GM12878 (cell line): ENCODE results near the gene CRMP1. TPM values are rescaled to one million over a fixed set of nuclear protein-coding genes. Genes with fewer than 3 reads are reported as not detected.

ENCODE experiments used
- ATAC-seq: fragments of 200-7000 bp; cut with Tn5 transposase; 3 replicates; pipeline ENCODE4 v1.9.1; 2020; ENCODE audit warnings: mild to moderate bottlenecking, moderate library complexity
- BruUV-seq: library from RNA; stranded (reverse); fragments of 400-500 nt; replicated peaks from 2 replicates; lab custom pipeline; 2021; lab: Mats Ljungman, UMichigan
- CTCF ChIA-PET: fragments of 300-600 bp; sonication (Branson Sonifier 250); formaldehyde crosslinking; extraction: SDS; loops from one replicate; lab custom pipeline; 2021; ENCODE audit warnings: inconsistent platforms; lab: Yijun Ruan, JAX
- POLR2A ChIA-PET: fragments of 350-600 bp; formaldehyde crosslinking; extraction: SDS; loops from one replicate; lab custom pipeline; 2021; ENCODE audit warnings: inconsistent platforms; lab: Charles Lee
- RAD21 ChIA-PET: fragments of 300-600 bp; sonication (Branson Sonifier 250); formaldehyde crosslinking; loops from one replicate; lab custom pipeline; 2023; ENCODE audit warnings: antibody characterized with exemption; ENCODE audit not compliant: unreplicated experiment; lab: Charles Lee
- SMC1A ChIA-PET: fragments of 300-600 bp; sonication (Branson Sonifier 250); formaldehyde crosslinking; loops from one replicate; lab custom pipeline; 2023; ENCODE audit not compliant: unreplicated experiment, uncharacterized antibody; lab: Charles Lee
- DNase-seq: peaks from one replicate; pipeline ENCODE4 v3.0.0-alpha.2; 2011; ENCODE audit warnings: low read depth, low spot score
- FAIRE-seq: peaks from 3 replicates; lab custom pipeline; 2011; peaks lifted over from hg19 to GRCh38; lab: Jason Lieb, UNC
- H2AFZ ChIP-seq: 2 replicates; pipeline ENCODE4 v1.6.0; 2011; ENCODE audit warnings: low read depth, low read length, control low read depth; ENCODE audit not compliant: control insufficient read depth
- H3K27ac ChIP-seq: 2 replicates; pipeline ENCODE4 v1.5.1; 2011; ENCODE audit warnings: control low read depth; ENCODE audit not compliant: control insufficient read depth, insufficient read depth
- H3K27me3 ChIP-seq, 2 experiments: replicated peaks in 1 of 2; 2 replicates each; pipeline versions ENCODE4 v1.6.0 to v1.6.1; 2011; ENCODE audit warnings: low read length in 1 of 2; ENCODE audit not compliant: control insufficient read depth in 2 of 2, insufficient read depth in 2 of 2
- H3K36me3 ChIP-seq, 2 experiments: 2 replicates each; pipeline ENCODE4 v1.5.1; 2011; ENCODE audit warnings: low read length in 1 of 2; ENCODE audit not compliant: control insufficient read depth in 2 of 2, insufficient read depth in 2 of 2
- H3K4me1 ChIP-seq: 2 replicates; pipeline ENCODE4 v1.6.1; 2011; ENCODE audit warnings: mild to moderate bottlenecking, low read length, moderate library complexity, mixed read lengths; ENCODE audit not compliant: control insufficient read depth, insufficient read depth
- H3K4me2 ChIP-seq: 2 replicates; pipeline ENCODE4 v1.6.0; 2011; ENCODE audit warnings: control low read depth; ENCODE audit not compliant: control insufficient read depth, insufficient read depth
- H3K4me3 ChIP-seq: fragments of 200-600 bp; sonication (generic); 2 replicates; pipeline ENCODE4 v1.5.1; 2016
- H3K79me2 ChIP-seq: 2 replicates; pipeline ENCODE4 v1.6.0; 2011; ENCODE audit warnings: low read length; ENCODE audit not compliant: control insufficient read depth, insufficient read depth
- H3K9ac ChIP-seq: 2 replicates; pipeline ENCODE4 v1.8.0; 2011; ENCODE audit warnings: low read length, control low read depth, mixed read lengths; ENCODE audit not compliant: control insufficient read depth, insufficient read depth
- H3K9me3 ChIP-seq: replicated peaks from 3 replicates; pipeline ENCODE4 v1.5.1; 2011; ENCODE audit warnings: mild to moderate bottlenecking, low read length; ENCODE audit not compliant: control insufficient read depth, insufficient read depth
- H4K20me1 ChIP-seq: 2 replicates; pipeline ENCODE4 v1.6.0; 2011; ENCODE audit not compliant: control insufficient read depth, insufficient read depth
- ATF7 ChIP-seq: fragments of 450-650 bp; IDR thresholded peaks from 2 replicates; pipeline ENCODE4 v1.6.1; 2016; ENCODE audit warnings: low read depth, mild to moderate bottlenecking
- BCL11A ChIP-seq: IDR thresholded peaks from 2 replicates; pipeline ENCODE4 v1.6.1; 2011; ENCODE audit warnings: low read depth, low read length
- BCL3 ChIP-seq: IDR thresholded peaks from 2 replicates; pipeline ENCODE4 v1.6.1; 2011; ENCODE audit warnings: borderline replicate concordance, low read depth, mild to moderate bottlenecking, moderate library complexity, low read length; ENCODE audit not compliant: insufficient read depth, poor library complexity, severe bottlenecking
- CBX5 ChIP-seq: sonication (generic); IDR thresholded peaks from 2 replicates; pipeline ENCODE4 v1.6.1; 2016; ENCODE audit warnings: low read depth, moderate library complexity, mild to moderate bottlenecking, inconsistent platforms
- CHD4 ChIP-seq: fragments of 200-600 bp; sonication (generic); IDR thresholded peaks from 2 replicates; pipeline ENCODE4 v1.6.1; 2016; ENCODE audit warnings: mild to moderate bottlenecking
- EGR1 ChIP-seq, 2 experiments: IDR thresholded peaks; 1 replicate in 1 of 2; 2 replicates in 1 of 2; pipeline ENCODE4 v1.6.1; 2011 to 2012; ENCODE audit warnings: low read depth in 2 of 2, low read length in 2 of 2, borderline replicate concordance in 1 of 2, mild to moderate bottlenecking in 1 of 2, moderate library complexity in 1 of 2
- ESRRA ChIP-seq: IDR thresholded peaks from 2 replicates; pipeline ENCODE4 v1.6.1; 2012; ENCODE audit warnings: mild to moderate bottlenecking, low read length, improper control_type of control experiment
- HSF1 ChIP-seq: fragments of 150-350 bp; IDR thresholded peaks from 2 replicates; pipeline ENCODE4 v1.6.1; 2014; ENCODE audit warnings: mild to moderate bottlenecking, low read depth, low read length
- IKZF2 ChIP-seq, 2 experiments: fragments of 450-650 bp; IDR thresholded peaks; 2 replicates each; pipeline ENCODE4 v1.6.1; 2017; ENCODE audit warnings: mild to moderate bottlenecking in 2 of 2, moderate library complexity in 2 of 2
- KAT2A ChIP-seq: conservative IDR thresholded peaks from 2 replicates; pipeline ENCODE4 v1.6.1; 2011; ENCODE audit warnings: low read depth, low read length; ENCODE audit not compliant: control insufficient read depth
- MEF2A ChIP-seq: IDR thresholded peaks from 2 replicates; pipeline ENCODE4 v1.6.1; 2011; ENCODE audit warnings: low read depth, mild to moderate bottlenecking, low read length, moderate library complexity; ENCODE audit not compliant: insufficient read depth
- MYB ChIP-seq: fragments of 150-350 bp; IDR thresholded peaks from 2 replicates; pipeline ENCODE4 v1.6.1; 2014; ENCODE audit warnings: mild to moderate bottlenecking, low read depth, low read length, borderline replicate concordance
- NFXL1 ChIP-seq: fragments of 450-650 bp; IDR thresholded peaks from 2 replicates; pipeline ENCODE4 v1.6.1; 2017; ENCODE audit warnings: antibody characterized with exemption, mild to moderate bottlenecking, borderline replicate concordance
- NR2C1 ChIP-seq: fragments of 450-650 bp; IDR thresholded peaks from 2 replicates; pipeline ENCODE4 v1.6.1; 2017; ENCODE audit warnings: antibody characterized with exemption, mild to moderate bottlenecking, moderate library complexity
- PKNOX1 ChIP-seq: fragments of 450-650 bp; IDR thresholded peaks from 2 replicates; pipeline ENCODE4 v1.6.1; 2016; ENCODE audit warnings: mild to moderate bottlenecking
- POLR2AphosphoS5 ChIP-seq: IDR thresholded peaks from 2 replicates; pipeline ENCODE4 v1.6.1; 2011; ENCODE audit warnings: mild to moderate bottlenecking, low read length, inconsistent platforms
- TCF3 ChIP-seq: IDR thresholded peaks from 2 replicates; pipeline ENCODE4 v1.6.1; 2012; ENCODE audit warnings: low read depth, mild to moderate bottlenecking, low read length, borderline replicate concordance; ENCODE audit not compliant: insufficient read depth
- WGBS: methylation state at CpG from one replicate; pipeline ENCODE4 v1.1.6; 2016; ENCODE audit warnings: low lambda C conversion rate; ENCODE audit not compliant: insufficient replicate concordance, insufficient coverage; ENCODE audit errors: missing lambda C conversion rate; 5-methylcytosine and 5-hydroxymethylcytosine counted together
- in situ Hi-C: fragments of 300-500 bp; cut with MboI; formaldehyde crosslinking; loops from 9 replicates; pipeline ENCODE4 v1.14.3; 2018; ENCODE audit warnings: mixed read lengths
- intact Hi-C: fragments of 100-400 bp; cut with micrococcal nuclease; formaldehyde crosslinking; loops from one replicate; pipeline ENCODE4 v1.14.2; 2022; ENCODE audit not compliant: unreplicated experiment
- polyA plus RNA-seq, 11 experiments: library from polyadenylated mRNA; depleted of rRNA in 4 of 11; unstranded in 6 of 11; stranded (reverse) in 5 of 11; fragments of >200 nt; fragmentation: Nextera tagmentation in 4 of 11; fragmentation: Illumina TruSeq in 1 of 11; extraction: Ambion mirVana in 4 of 11; extraction: Trizol in 1 of 11; gene quantifications; 1 replicate in 1 of 11; 2 replicates in 10 of 11; pipeline versions ENCODE4 v1.2.1 to v1.2.3, GENCODE V29; 2011 to 2016; ENCODE audit warnings: inconsistent platforms in 2 of 11, missing spikeins in 2 of 11, low read depth in 1 of 11
- total RNA-seq, 4 experiments: library from RNA; depleted of rRNA in 3 of 4; stranded (reverse); fragments of >200 nt in 3 of 4; fragmentation: Illumina TruSeq in 1 of 4; extraction: Trizol in 1 of 4; gene quantifications; 2 replicates each; pipeline versions ENCODE4 v1.2.1 to v1.2.3, GENCODE V29; 2013 to 2021

Gene CRMP1
- total and polyA plus RNA-seq, 10 of the 15 experiments (the other 5 are each of a cell fraction or from before 2014, with no cell fraction given), result 0.03 to 1.4 (median 0.12) TPM; not detected in 2

- RAD21 ChIA-PET, result no interaction called here
- Histone ChIP-seq H3K9me3 (no peaks in the 10 kb centered on the region), H3K79me2 (no peaks in the 10 kb centered on the region), H3K27me3 (peaks cover 4 to 5% of the 10 kb centered on the region in 2 experiments; a peak in 3 of 4 replicates), H3K9ac (no peak overlapping the region), H3K27ac (no peak overlapping the region), H3K4me2 (no peak overlapping the region), H3K4me1 (no peaks in the 10 kb centered on the region), H4K20me1 (no peaks in the 10 kb centered on the region), H2AFZ (no peak overlapping the region), H3K36me3 (no peaks in the 10 kb centered on the region), H3K4me3 (no peak overlapping the region)
- WGBS, result 22% methylated on average over 9 of the region's 9 CpGs
- DNase-seq (no peak), ATAC-seq (no peak), FAIRE-seq (no peak)
- POLR2A ChIA-PET, result no interaction called here
- SMC1A ChIA-PET, result no interaction called here
- no TSS peak for BruUV-seq
- TF ChIP-seq TCF3 (no peak), ATF7 (no peak), IKZF2 (IDR thresholded peaks at IDR 0.05) (no peak), BCL3 (no peak), KAT2A (no peak), MYB (no peak), CBX5 (no peak), PKNOX1 (no peak), NFXL1 (no peak), EGR1 (IDR thresholded peaks at IDR 0.05; ENCODE audit: borderline replicate concordance in 1 of 2, low read depth in 2 of 2, low read length in 2 of 2) (no peak), BCL11A (no peak), ESRRA (no peak), POLR2AphosphoS5 (no peak), HSF1 (no peak), MEF2A (no peak), CHD4 (no peak), NR2C1 (no peak)
- in situ Hi-C loops, result no loop called here
- CTCF ChIA-PET, result no interaction called here
- intact Hi-C loops, result no loop called here
Observed at GRCh38 chr4:5931526-5931925, 38.6 kb upstream of the CRMP1 start.
